Measurements from ENCODE around the gene NUTM2D. TPM values are rescaled to one million over a fixed set of nuclear protein-coding genes. Genes with fewer than 3 reads are reported as not detected.
"Not testable (repeated sequence)": the region's sequence is repeated elsewhere in the genome, so short reads cannot be mapped to it uniquely, and the experiment has no call there.

Gene NUTM2D, protein sequence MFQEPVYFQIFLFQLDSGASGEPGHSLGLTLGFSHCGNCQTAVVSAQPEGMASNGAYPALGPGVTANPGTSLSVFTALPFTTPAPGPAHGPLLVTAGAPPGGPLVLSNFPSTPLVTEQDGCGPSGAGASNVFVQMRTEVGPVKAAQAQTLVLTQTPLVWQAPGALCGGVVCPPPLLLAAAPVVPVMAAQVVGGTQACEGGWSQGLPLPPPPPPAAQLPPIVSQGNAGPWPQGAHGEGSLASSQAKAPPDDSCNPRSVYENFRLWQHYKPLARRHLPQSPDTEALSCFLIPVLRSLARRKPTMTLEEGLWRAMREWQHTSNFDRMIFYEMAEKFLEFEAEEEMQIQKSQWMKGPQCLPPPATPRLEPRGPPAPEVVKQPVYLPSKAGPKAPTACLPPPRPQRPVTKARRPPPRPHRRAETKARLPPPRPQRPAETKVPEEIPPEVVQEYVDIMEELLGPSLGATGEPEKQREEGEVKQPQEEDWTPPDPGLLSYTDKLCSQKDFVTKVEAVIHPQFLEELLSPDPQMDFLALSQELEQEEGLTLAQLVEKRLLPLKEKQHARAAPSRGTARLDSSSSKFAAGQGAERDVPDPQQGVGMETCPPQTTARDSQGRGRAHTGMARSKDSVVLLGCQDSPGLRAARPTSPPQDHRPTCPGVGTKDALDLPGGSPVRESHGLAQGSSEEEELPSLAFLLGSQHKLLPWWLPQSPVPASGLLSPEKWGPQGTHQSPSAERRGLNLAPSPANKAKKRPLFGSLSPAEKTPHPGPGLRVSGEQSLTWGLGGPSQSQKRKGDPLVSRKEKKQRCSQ
- 3.0 and 3.9 TPM in 2 replicates for total RNA-seq

- not testable (repeated sequence) for DNase-seq (ENCODE audit: extremely low read depth, low read depth, low spot score)
These were observed at the start of gene NUTM2D for GRCh38 chr10:87357444-87357843. NUTM2D (plus strand) TSS chr10:87357744; CDS start chr10:87358266, 522 bp downstream.

DNA sequence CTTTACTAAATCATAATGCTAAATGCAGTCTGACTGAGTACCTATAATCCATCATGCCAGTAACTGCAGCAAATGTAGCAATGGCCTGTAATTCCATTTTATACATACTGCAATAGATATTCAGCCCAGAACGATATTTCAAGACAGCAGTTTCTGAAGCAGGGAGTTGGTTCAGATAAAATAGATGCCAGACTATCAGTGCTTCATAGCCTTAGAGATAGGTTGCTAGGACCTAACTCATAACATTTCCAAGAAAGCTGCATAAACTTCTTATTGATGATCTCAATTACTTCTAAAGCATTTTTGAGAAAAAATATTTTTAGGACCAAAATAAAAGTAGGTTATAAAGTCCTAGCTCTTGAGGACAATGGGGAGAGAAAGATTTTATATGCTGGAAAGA is 48.8 kb upstream of the NUTM2D start:
- not testable (repeated sequence) for DNase-seq (ENCODE audit: extremely low read depth, low read depth, low spot score)

DNA sequence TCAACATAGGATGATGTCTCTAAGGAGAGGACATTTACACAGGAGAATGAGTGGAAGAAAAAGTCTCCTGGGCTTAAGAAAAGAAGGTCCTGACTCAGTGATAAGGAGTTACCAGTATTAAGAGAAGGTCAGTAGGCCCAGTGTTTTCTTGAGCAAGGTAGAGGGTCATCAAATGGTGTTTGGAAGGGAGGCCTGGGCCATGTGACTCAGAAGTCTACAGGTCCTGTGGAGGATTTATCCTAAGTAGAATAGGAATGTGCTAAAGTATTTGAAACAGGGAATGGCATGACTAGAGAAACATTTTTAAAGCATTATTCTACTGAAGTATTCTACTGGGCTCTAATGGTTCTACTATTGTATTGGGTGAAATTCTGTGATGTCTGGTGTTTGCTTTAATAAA is 47.9 kb upstream of the NUTM2D start:
- not testable (repeated sequence) for DNase-seq (ENCODE audit: extremely low read depth, low read depth, low spot score)

DNA sequence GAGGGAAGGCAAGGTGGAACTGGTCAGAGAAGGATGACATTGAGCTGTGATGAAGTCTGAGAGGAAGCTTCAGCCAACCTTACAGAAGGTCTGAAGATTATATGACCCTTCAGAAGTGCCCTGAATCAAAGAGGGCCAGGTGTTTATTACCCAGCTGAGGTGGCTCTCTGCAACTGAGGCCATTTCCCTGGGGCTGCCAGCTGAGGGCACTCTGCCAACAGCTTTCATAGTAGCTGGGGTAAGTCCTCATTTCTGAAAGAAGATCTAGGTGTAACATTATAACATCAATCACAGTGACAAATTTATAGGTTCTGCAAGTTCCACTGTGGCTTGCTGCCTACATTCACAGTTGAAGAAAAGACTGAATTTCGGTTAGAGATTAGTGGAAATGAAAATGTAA is 46.0 kb upstream of the NUTM2D start:
- not testable (repeated sequence) for DNase-seq (ENCODE audit: extremely low read depth, low read depth, low spot score)

DNA sequence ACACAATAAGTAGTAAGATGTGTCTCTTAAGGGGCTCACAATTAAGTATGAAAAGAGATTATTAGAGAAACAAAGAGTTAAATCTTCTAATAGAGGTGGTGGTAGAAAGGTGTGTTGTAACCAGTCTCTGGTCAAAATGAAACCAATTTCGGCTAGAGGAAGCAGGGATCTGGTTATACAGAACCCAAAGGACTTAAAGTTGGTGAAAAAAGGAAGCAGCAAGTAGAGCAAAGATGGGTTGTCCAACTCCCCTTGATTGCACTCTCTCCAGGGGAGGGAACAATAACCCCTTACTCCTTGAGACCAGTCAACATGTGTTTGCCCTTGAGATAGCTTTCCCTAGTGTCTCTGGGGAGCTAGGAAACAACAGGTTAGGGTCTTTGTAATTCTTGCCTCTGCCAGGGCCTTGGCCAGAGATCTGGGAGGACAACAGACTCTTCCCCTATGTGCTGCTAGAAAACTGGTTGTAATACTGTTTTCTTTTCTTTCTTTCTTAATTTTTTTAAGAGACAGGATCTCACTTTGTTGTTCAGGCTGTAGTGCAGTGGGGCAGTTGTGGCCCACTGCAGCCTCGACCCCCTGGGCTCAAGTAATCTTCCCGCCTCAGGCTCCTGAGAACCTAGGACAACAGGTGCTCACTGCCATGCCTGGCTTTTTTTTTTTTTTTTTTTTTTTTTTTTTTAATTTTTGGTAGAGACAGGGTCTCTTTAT is 43.7 kb upstream of the NUTM2D start:
- not testable (repeated sequence) for DNase-seq (ENCODE audit: extremely low read depth, low read depth, low spot score)

DNA sequence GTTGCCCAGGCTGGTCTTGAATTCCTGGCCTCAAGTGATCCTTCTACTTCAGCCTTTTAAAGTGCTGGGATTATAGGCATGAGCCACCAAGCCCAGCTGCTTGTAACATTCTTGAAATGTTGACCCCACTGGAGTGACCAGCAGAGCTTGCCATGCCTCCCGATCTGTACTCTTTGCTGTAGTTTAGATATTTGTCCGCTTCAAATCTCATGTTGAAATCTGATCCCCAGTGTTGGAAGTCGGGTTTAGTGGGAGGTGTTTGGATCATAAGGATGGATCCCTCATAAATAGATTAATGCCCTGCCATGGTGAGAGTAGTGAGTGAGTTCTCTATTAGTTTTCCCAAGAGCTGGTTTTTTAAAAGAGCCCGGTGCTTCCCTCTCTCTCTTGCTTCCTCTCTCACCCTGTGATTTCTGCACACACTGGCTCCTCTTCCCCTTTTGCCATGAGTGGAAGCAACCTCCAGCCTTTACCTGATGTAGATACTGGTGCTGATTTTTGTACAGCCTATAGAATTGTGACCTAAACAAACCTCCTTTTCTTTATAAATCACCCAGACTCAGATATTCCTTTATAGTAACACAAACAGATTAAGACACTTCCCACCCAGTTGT is 43.1 kb upstream of the NUTM2D start:
- DNase-seq (ENCODE audit: extremely low read depth, low read depth, low spot score) = not testable (repeated sequence)

- not testable (repeated sequence) for DNase-seq (ENCODE audit: extremely low read depth, low read depth, low spot score)
These were observed 36.0 kb upstream of the NUTM2D start for GRCh38 chr10:87321505-87321904.

- DNase-seq (ENCODE audit: extremely low read depth, low read depth, low spot score) = not testable (repeated sequence)
These were observed 33.0 kb upstream of the NUTM2D start for GRCh38 chr10:87324559-87324958.

DNA sequence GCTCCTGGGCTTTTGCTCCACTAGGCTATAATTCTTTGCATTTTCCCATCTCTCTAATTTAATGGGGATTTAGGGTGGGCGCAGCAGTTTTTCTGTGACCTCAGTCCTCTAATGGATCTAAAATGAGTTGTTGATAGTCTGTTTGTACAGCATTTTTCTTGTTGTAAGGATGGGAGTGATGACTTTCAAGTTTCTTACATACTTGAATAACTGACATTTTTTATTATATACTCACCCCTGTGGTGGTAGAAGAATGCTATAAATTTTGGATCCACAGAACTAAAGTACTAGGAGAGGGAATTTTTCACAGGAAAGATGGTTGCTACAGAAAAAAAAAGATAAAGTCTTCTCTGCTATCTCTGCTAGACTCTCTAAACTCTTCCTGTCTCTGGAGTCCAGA is 29.6 kb upstream of the NUTM2D start:
- DNase-seq (ENCODE audit: extremely low read depth, low read depth, low spot score) = not testable (repeated sequence)

DNA sequence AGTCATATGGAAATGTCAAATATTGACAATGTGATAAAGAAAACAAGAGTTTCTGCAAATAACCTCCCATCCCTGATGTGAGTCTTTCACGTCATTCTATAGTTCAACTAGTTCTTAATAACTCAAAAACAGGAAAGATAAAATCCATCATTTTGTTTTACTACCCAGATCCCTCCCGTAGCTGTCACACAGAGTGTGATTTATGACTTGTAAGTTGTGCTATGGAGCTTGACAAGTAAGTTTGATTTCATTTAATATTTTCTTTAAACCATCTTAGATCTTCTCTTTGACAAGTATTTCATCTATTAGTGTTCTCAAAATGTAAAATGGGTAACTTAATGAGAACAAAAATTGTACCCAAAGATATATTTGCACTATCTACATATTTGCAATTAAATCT is 28.4 kb upstream of the NUTM2D start:
- DNase-seq (ENCODE audit: extremely low read depth, low read depth, low spot score) = not testable (repeated sequence)

GRCh38 chr10:87332687-87333086 is 24.9 kb upstream of the NUTM2D start:
- DNase-seq (ENCODE audit: extremely low read depth, low read depth, low spot score) = not testable (repeated sequence)

- not testable (repeated sequence) for DNase-seq (ENCODE audit: extremely low read depth, low read depth, low spot score)
These were observed 17.1 kb upstream of the NUTM2D start for GRCh38 chr10:87340411-87340810.

- not testable (repeated sequence) for DNase-seq (ENCODE audit: extremely low read depth, low read depth, low spot score)
These were observed 15.9 kb upstream of the NUTM2D start for GRCh38 chr10:87341546-87342142.

DNA sequence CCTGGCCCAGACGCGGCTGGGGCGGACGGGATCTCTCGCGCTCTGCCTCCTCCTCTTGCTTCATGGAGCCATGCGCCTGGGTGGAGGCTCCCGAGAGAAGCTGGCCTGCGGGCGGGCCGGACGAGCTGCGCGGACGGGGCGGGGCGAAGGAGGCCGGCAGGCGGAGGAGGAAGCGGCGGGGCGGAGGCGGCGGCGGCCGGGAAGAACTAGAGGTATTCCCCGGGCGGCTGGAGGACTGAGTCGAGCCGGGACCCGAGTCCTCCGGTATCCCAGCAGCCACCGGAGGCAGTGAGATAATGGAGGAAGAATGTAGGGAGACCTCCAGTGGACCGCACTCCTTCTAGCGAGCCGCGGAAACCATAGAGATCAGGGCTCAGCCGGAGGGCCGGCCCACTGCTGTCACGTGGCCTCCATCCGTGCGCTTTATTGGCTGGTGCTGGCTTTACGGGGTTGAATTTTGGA is 15.3 kb upstream of the NUTM2D start:
- not testable (repeated sequence) for DNase-seq (ENCODE audit: extremely low read depth, low read depth, low spot score)

DNA sequence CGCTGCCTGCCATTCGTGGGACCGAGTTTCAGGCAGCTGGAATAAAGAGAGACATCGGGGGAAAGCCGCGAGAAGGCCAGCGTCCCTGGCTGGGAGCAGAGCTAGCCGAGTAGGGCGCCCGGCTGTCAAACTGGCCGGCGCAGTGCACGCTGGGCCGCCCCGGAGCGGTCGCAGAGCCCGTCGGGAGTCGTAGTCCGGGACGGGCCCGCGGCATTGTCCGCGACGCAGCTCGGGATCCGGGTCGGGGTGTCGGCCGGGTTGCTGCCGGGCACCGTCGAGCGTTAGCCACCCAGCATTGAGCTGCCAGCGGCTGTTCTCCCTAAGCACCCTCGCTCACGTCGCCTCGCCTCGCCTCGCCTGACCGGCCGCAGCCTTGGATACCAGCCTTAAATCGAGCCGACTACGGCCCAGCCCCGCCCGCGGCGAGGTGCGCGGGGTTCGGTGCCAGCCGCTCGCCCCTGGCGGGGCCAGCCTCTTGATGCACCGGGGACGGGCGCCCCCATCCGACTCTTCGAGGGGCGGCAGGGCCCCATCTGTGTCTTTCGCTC is 14.8 kb upstream of the NUTM2D start:
- not testable (repeated sequence) for DNase-seq (ENCODE audit: extremely low read depth, low read depth, low spot score)

DNA sequence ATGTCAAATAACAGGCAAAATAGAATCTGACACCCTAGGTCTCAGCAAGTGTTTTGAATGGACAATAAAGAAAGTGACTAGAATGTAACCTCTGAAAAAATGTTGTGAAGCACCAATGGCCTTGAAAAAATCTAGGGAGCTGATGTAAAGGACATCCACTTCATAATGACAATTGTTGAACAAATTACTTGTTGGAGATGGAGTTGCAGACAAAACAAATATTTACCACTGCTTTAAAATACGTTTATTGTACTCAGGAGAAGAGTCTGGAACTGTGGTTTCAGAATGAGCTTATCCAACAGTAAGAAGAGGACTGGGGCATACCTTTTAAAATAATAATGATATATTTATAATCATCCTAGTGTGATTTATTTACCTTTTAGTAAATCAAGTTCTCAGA is 11.8 kb upstream of the NUTM2D start:
- DNase-seq (ENCODE audit: extremely low read depth, low read depth, low spot score) = not testable (repeated sequence)

- not testable (repeated sequence) for DNase-seq (ENCODE audit: extremely low read depth, low read depth, low spot score)
These were observed 7.4 kb upstream of the NUTM2D start for GRCh38 chr10:87350161-87350560.

DNA sequence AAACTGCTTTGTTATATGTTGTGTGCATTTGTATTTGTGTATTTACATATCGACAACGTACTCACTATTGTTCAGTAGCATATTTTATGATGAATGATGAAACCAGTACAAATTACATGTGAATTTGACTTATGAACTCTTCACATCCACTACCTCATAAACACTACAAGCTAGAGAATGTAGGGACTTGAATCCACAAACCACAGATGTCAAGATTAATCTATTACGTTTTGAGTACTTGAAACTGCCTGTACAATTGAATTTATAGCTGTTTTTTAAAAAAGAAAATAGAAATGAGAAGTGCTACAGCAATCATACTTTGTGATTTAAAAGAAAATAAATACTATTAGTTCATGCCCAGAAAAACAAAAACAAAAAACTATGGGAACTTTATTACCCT is 4.7 kb upstream of the NUTM2D start:
- not testable (repeated sequence) for DNase-seq (ENCODE audit: extremely low read depth, low read depth, low spot score)

DNA sequence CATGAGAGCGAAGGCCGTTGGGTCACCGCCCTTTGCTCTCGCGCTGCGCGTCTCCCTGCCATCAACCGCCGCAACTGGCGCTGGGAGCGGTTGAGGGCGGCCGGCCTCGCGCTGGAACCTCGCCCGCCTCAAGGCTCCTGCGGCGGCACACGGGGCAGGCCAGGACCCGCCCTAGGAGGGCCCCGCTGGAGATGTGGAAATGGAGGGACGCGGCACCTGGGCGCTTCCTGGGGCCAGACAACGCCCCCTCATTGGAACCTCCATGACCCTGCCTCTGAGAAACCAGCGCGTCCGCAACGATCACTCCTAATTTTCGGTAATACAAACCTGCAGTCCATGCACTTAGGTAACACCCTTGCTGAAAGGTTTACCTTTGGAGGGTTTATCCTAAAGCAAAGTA is 2.4 kb upstream of the NUTM2D start:
- not testable (repeated sequence) for DNase-seq (ENCODE audit: extremely low read depth, low read depth, low spot score)

GRCh38 chr10:87358159-87358558 is 615 bp downstream of the NUTM2D start:
- not testable (repeated sequence) for DNase-seq (ENCODE audit: extremely low read depth, low read depth, low spot score)
